Stimulated activated CD4-positive, alpha-beta T cell treated with anti-CD3 and anti-CD28 coated beads, Interleukin-15, amount 100 ng/mL, for 24 hours (primary cell): ENCODE results near the gene COPS8.
A peak's percentile ranks its signal among the peaks of the same experiment; 100 is the strongest.

ENCODE experiments used
- DNase-seq: peaks from one replicate; pipeline ENCODE4 v3.0.0-alpha.2; 2020

The COPS8 gene

DNA sequence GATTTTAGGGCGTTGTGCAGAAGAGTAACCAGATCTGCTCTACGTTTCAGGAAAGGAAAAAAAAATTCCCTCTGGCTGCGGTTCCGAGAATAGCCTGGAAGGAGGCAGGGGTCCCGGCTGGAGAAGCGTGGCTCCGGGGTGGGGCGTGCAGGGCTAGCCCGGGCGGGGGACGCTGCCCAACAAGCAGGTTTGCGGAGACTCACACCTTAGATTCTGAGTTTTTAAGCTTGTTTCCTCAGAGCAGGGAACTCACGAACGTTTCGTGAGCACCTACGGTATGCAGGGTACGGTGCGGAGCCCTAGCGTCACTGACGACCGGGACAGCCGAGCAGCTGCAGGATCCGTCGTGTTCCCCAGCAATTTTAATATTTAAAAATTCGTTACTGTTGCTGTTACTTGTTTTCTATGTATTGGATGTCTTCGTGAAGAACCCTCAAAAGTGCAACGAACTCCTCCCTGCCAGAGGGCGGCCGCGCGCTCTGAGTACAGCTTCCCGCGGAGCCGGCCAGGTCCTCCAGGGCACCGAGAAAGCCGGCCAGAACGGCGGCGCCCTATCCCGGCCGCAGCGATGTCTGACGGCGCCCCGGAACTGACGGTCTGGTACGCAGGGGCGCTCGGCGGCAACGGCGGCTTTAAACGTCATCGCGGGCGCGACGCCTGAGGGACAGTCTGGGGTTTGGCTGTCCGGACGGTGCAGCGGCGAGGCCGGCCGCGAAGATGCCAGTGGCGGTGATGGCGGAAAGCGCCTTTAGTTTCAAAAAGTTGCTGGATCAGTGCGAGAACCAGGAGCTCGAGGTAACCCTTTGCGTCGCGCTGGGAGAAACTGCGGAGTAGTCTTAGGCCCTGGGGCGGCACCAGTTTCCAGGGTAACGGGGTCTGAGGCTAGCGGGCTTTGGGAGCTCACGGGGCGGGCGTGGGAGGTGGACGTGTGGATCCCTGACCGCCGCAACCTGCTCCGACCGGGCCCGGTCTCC lies at the start of gene COPS8:
Gene COPS8, plus strand, starts transcription at position 642 of the 974 bp plus-strand sequence. Its CDS starts 76 bp downstream, at position 718.
- DNase-seq: peak; percentile 94

DNA sequence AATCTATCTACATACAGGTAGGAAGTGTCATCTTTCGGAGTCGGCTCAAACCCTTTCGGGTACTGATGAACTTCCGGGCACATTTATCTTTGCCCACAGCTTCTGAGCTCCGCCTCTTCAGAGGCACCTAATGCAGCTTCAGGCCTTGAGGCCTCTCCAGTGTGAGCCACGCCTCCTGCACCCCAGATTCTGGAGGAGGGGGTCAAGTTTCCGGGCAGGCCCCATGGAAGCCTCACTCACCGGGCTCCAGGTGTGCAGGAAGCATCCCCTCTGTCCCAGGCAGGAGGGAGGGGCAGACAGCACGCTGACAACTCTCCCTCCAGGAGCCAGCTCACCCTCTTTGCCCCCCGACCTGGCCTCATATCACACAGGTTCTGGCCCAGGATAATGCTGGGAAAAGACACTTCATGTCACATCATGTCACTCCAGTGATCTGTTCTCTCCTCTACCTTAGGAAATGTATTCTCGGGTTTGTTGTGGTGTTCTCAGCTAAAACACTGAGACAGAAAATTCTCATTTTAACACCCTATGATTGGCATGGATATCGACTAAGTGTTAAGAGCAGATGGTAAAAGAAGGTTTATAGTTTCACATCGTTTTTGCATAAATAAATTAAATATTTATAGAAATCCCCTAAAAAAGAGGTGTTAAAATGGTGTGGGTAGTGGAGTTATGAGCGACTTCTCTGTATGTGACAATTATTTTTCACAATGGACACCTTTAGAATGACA lies 46.2 kb upstream of the COPS8 start:
- DNase-seq: no peak

DNA sequence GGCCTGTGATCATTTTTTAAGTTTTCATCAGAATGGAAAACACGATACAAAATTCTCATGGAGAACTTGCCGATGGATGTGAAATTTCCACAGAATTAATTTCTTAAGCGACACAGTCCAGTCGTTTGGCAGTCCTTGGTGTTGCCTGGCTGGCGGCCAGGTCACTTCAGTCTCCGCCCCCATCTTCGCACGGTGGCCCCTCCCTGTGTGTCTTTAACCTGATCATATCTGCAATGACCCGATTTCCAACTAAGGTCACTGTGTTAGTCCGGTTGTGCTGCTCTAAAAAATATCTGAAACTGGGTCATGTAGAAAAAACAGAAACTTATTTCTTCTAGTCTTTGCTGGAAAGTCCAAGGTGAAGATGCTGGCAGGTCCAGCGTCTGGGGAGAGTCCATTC lies 44.5 kb upstream of the COPS8 start:
- DNase-seq: no peak

DNA sequence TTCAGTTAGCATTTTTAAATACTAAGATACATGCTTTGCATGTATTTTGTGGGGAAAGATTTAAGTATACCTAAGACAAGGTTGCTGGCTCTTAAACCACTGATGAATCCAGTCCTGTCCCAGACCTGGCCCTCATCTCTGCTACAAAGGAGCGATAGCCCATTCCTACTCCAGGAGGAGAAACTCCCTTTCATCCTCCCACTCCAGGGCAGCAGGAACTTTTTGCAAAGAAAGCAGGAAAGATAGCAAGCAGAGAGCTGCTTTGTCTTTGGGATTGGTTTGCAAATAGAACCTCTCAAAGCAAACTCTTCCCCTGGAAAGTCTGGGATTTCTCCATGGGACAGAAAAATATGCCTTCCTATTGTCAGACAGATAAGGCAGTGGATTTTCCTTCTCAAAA lies 43.6 kb upstream of the COPS8 start:
- no peak for DNase-seq

DNA sequence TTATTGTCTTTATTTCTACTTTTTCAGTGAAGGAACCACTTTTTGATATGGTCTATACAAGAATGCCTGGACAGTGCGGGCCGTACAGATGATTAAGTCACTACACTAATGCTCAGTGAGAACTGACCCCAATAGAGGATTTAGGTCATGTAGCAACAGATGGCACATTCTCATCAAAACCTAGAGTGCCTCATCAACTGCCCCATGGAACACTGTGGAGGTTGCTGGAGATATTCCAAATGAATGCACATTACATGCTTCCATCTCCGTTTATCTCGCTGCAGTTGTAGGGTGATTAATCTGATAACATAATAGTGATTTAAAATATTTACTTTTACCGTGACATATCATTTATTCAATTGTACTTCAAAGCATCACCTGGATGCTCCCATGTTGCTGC lies 41.8 kb upstream of the COPS8 start:
- no peak for DNase-seq

DNA sequence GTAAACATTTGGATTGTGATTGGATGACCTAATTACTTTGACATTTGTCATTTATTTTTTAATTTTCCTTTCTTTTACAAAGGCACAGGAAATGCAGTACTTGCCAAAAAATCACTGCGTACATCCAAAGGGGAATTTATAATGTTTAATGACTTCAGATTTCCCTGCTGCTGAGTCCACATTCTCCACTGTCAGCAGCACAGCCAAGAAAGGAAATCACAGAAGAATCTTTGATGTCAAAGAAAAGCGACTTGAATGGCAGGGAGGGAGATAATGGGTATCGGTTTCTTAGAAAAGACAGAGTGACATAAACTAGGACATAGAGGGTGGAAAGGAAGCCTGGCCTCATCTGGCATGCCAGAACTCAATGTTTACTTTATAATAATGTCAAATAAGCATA lies 41.4 kb upstream of the COPS8 start:
- no peak for DNase-seq

DNA sequence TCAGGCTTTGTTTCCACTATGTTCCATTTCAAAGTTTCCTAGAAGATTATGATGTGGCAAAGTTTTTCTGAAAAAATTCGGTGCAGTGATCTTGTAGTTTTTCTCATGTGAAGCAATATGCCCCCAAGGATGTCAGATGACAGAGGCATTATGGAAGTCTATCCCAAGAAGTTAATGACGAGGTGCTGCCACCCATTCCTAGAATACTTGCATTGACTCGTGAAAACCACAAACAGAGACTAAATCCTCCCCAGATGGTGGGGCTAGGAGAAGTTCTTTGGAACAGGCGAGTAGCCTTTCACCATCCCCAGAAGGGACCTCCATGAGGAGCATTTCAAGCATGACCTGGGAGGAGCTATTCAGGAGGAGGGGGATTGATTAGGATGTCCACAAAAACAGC lies 40.2 kb upstream of the COPS8 start:
- no peak for DNase-seq

DNA sequence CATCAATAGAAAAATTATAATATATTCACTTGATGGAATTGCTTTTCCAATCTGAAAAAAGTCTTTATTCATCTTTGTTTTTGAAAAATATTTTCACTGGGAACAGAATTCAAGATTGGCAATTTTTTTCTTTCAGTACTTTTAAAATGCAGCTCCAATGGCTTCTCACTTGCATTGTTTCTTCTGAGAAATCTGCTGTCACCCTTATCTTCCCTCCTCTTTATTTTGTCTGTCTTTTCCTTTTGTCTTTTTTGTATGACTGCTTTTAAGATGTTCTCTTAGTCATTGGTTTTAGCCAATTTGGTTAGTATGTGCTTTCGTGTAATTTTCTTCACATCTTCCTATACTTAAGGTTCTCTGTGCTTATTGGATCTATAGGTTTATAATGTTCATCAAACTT lies 37.1 kb upstream of the COPS8 start:
- DNase-seq: no peak

DNA sequence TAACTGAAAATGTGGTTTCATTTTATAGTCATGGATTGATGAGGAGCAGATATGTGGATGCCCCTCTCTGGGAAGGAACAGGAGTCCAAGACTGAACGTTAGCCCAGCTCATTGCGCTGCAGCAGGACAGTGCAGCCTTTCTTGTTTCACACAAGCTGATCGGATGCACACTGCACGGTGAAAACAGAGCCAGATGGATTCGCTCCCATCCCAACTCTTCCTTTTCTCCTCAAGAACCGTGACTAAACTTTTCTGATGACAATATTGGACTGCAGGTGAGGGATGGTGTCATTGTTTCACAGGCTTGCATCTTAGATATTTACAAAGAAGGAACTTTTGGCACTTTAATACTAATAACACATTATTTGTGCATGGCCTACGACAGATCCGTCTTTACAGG lies 33.8 kb upstream of the COPS8 start:
- DNase-seq: no peak

DNA sequence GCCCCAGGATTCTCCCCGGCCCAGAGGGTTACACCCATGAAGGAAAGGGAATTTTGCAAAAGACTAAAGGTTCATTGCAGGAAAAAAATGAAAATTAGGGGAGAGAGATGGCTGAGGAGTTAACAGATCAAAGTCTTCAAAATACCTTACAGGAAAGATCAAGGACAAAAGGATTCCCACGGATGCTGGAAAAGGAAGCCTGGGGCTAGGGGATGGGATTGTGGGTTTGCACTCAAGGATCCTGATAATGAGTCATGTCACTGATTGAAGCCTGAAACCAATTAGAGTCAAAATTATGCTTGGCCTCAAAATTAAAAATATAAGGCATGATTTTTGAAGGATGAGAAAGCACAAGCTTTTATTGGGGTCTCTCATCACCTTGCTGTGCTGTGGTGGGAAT lies 32.6 kb upstream of the COPS8 start:
- DNase-seq: no peak

DNA sequence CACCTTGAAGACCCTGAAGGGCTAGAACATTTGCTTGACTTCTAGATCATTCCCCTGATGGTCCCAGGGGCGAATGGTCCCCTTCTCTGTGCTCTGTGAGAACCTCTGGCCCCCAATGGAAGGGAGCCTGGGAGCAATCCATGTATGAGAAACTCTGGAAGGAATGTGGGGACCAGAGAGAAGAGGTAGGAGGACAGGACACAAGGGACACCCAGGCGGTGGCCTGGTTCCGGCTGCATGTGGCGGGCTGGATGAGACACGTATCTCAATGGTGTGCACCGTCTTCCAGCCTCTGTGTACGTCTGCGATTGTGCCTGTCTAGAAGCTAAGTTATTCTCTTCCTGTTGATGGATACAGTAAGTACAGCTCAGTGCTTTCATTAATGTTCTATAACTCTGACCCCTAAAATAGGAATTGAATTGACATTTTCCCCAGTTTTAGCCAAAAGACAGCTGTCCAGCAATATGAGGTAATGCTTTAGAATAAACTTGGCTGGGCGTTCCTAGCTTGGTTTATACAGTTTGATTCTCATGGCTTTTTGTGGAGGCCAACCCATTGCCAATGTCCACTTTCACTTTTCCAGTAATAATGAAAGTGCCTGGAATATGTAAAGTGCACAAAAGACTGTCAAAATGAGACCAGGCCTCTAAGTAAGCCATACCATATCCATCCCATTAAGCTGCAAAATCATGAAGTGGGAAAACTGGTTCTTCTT lies 30.1 kb upstream of the COPS8 start:
- DNase-seq: no peak

DNA sequence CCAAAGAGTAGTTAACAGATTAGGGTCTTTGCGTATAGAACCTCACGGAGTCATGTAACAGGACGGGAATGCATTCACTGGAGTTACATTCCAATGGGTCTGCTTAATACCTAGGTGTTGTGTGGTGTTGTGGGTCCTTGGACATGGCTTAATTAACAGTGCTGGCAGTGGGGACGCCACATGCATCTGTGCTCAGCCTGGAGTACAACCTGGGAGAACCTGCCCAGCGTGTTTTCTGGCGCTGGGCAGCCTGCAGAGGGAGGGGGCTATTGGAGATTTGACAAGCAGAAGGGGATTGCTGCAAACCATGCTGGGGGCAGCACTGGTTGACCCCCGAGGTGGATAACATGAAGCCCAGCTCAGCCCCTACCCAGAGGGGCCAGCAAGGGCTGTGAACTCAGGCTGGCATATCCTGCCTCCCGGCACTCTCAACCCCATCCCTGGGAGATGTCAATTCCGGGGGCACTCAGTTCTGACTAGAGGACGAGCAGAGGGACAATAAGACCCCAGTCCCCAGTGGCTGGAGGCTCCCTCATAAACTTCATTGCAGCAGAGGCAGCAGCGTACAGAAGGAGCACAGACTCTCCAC lies 29.3 kb upstream of the COPS8 start:
- no peak for DNase-seq

DNA sequence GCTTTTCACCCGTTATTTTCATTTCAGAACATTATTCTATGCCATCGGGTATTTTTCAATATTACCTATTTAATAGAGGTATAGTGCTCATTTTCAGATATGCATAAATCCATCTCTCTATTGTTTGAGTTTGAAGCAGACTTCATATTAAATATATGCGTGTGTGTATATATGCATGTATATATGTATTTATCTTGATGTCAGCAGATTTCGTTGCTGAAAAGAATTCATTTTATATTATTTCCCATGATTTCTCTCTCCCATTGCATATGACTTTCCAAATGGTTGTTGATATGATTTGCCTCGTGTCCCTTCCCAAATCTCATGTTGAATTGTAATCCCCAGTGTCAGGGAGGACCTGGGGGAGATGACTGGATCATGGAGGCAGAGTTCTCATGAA lies 28.6 kb upstream of the COPS8 start:
- no peak for DNase-seq

DNA sequence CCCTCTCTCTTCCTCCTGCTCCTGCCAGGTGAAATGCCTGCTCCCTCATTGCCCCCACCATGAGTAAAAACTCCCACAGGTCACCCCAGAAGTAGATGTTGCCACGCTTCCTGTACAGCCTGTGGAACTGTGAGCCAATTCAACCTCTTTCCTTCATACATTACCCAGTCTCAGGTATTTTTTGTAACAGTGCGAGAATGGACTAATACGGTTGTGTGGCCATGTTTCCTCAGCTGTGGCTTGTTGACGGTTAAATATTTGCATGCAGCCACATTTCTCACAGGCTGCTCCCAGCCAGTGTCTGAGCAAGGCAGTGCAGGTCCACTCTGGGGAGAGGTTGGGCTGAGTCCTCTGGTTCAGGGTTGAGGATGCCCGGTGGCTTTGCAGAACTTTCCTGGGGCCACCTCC lies 27.8 kb upstream of the COPS8 start:
- DNase-seq: no peak

DNA sequence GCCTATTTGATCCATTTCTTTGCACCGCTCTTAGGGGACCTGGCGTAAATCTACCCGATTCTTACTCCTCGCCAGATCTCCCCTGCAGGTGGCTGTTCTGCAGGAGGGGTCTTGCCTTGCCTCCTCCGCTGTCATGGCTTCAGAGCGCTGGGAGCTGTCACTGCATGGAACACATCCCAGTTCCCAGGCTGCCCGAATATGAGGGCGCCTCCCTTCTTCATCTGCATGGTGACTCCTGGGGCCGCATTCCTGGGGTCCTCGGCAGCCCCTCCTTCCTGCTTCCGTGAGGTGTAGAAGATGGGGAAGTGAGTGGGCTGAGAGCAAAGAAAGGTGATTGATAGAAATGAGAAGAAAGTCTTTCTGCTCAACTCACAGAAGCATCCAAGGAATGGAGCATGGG lies 27.3 kb upstream of the COPS8 start:
- DNase-seq: no peak

DNA sequence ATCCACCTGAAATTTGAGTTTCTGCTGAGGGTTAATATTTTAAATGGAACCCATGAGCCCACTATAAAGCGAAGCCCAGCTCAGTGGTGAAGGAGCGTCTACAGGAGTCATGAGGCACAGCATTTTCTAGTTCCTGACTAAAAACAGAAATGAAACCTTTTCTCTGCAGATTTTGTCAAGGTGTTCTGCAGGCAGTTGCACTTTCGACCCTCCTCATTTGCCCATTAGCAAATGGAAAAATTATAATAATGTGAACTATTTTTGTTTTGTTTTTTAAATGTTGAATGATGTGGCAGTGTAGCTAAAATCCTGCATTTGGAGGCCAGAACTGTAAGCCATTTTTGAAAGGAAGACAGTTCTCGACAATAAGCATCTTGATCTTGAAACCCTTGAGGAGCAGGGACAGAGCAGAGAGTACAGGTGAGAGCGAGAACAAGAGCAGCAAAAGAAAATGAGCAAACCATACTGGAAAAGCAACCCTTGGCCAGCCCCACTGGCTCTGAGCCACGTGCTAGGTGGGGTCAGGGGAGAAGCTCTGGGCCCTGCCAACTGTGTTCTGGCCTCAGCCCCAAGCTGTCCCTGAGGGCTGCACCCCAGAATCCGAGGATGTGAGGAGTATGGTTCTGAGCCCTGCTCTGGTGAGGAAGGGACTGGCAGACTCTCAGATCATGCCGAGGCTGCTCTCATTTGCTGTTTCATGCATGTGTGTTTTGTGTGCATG lies 26.4 kb upstream of the COPS8 start:
- DNase-seq: peak; percentile 26

DNA sequence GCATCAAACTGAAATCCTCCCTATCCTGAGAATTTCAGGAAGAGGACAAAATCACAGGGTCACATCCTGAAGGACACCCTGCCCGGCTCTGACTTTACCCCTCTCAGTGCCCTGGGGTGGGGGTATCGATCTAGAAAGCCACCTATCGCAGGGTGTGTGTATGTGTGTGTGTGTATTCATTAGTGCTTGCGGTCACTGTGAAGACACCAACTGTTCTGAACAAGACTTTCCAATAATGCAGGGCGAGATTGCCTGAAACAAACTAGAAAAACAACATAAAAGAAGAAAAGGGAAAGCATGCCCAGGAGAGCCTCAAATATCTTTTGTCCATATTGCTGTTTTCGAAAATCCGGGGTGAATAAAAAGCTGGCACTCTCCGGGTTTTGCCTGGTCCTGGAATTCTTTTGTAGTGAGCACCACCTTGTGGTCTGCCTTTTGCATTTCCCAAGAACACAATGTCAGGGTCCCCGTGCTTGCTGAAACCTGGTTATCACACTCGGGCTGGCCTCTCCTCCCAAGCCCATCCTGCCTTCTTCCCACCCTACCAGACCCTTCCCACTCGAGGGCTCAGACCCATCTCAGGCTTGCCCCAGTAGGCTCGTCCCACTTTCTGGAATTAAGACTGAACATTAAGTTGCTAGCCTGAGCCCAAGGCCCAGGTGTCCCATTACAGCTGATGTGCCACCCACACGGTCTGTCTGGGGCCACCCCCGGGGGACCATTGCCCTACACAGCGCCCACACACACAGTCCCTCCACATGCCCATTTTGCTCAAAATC lies 25.0 kb upstream of the COPS8 start:
- DNase-seq: peak; percentile 23

DNA sequence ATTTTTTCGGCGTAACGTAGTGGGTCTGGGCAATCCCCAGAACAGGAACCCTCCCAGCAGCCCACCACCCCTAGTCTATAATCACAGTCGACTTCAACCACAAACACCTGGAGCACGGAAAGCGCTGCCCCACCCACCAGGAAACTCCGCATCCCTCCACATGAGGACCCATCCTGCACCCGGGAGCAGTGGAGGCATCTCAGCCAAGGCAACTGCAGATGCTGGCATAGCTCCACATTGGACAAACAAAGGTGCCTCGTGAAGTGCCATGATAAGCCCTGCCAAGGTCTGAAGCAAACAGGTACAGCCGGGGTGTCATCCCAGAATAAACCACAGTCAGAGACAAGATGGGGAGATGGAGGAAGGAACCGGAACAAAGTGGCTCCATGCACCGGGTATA lies 24.3 kb upstream of the COPS8 start:
- DNase-seq: no peak

DNA sequence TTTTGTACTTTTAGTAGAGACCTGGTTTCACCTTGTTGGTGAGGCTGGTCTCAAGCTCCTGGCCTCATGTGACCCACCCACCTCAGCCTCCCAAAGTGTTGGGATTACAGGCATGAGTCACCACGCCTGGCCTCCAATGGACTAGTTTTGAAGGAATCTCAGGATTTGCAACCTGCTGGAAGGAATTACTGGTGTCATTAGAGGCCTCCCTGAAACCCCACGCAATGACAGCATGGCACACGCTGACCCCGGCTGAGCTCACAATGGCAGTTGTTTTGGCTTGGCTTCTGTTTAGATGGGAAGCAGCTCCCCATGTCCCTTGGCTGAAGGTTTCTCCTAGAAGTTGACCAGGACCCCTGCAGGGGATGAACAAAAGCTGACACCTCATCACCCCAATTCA lies 23.1 kb upstream of the COPS8 start:
- DNase-seq: no peak

DNA sequence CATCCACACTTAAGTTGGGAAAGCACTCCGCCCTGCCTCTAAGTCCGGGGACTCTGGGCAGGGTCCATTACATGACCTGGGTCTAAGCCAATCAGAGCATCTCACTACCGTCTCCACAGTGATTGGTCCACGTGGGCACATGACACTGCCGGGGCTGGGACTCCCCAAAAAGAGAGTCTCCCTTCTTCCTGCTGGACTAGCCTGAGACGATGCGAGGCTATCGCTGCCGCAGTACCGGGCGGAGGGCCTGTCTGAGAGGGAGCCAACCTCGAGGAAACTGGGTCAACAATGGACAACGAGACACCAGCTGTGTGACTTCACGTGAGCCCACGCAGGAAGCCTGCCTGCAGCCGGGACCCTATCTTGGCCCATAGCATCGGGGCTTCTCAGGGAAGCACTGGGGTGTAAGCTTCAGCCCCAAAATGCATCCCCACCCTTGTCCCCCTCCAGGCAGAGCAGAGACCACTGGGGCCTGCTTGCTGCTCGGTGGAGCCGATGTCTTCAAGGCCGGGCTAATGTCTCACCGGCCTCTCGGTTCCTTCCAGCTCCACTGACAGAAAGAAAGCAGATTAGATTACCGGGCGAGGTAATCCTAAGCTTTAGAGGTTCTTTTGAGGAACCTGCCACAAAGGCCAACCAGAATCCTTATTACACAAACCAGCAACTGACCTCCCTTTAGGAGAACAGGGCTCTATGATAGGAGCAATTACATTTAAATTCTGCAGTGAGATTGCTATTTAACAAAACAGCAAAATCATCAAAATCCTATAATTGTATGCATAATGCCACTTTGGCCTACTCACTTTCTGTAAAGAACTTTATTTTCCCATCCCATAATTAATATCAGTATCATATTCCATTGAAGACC lies 21.3 kb upstream of the COPS8 start:
- no peak for DNase-seq

DNA sequence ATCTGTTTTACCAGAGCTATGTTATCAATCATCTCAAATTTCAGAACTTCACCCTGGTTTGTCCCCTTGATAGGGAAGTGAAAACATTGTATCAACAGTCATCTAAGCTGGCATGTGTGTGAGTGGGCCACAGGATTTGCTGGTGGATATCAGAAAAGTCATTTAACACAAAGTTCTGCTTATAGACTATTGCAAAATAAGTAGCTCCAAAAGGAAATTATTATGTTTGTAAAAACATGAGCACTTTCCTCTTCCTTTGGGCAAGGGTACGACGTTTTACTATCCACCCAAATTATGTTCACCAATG lies 20.7 kb upstream of the COPS8 start:
- no peak for DNase-seq
